Activated T-helper 1 cell treated with anti-CD3 and anti-CD28 coated beads, Interleukin-12 subunit alpha, Interleukin-12 subunit beta, Interleukin-2, Interleukin-4 antibody, amounts not matched to agents 30 ng/mL and 10 ng/mL and 1 ng/mL, durations not matched to agents 14 hours and 24 hours and 36 hours (primary cell): ENCODE results near the gene UCP3. TPM values are rescaled to one million over a fixed set of nuclear protein-coding genes. Genes with fewer than 3 reads are reported as not detected.
A peak's percentile ranks its signal among the peaks of the same experiment; 100 is the strongest.

ENCODE experiments used
- DNase-seq: peaks from one replicate; pipeline ENCODE4 v3.0.0; 2021; ENCODE audit warnings: low spot score
- H3K27ac Mint-ChIP-seq: one replicate; pipeline ENCODE4 v1.8.0; 2021; ENCODE audit warnings: mild to moderate bottlenecking, mixed read lengths
- H3K27me3 Mint-ChIP-seq: one replicate; pipeline ENCODE4 v1.8.0; 2022; ENCODE audit warnings: mild to moderate bottlenecking, moderate library complexity, mixed read lengths; ENCODE audit not compliant: insufficient read depth
- H3K36me3 Mint-ChIP-seq: one replicate; pipeline ENCODE4 v1.8.0; 2021; ENCODE audit warnings: low read depth, mixed read lengths
- H3K4me1 Mint-ChIP-seq: one replicate; pipeline ENCODE4 v1.8.0; 2021; ENCODE audit warnings: low read depth, mixed read lengths
- H3K4me3 Mint-ChIP-seq: one replicate; pipeline ENCODE4 v1.8.0; 2021; ENCODE audit warnings: mild to moderate bottlenecking, moderate library complexity, mixed read lengths
- H3K9me3 Mint-ChIP-seq: one replicate; pipeline ENCODE4 v1.8.0; 2021; ENCODE audit warnings: mixed read lengths
- intact Hi-C: fragments of 100-400 bp; cut with micrococcal nuclease; formaldehyde crosslinking; loops from one replicate; pipeline ENCODE4 v1.15.1; 2024
- total RNA-seq: library from RNA; stranded (reverse); gene quantifications from 2 replicates; pipeline ENCODE4 v1.2.3, GENCODE V29; 2022

The UCP3 gene, protein sequence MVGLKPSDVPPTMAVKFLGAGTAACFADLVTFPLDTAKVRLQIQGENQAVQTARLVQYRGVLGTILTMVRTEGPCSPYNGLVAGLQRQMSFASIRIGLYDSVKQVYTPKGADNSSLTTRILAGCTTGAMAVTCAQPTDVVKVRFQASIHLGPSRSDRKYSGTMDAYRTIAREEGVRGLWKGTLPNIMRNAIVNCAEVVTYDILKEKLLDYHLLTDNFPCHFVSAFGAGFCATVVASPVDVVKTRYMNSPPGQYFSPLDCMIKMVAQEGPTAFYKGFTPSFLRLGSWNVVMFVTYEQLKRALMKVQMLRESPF
- total RNA-seq, result 4.1 and 4.8 TPM in 2 replicates

GRCh38 chr11:74008373-74009229, at the start of gene UCP3:
Gene UCP3, minus strand, starts transcription at chr11:74009085. Its CDS starts 2,043 bp downstream, at chr11:74007042.
- Mint-ChIP-seq H3K4me3 (peak within 1 kb of the TSS; percentile 56), H3K4me1 (peaks cover 91% of the 10 kb centered on the region), H3K27ac (peak within 1 kb of the TSS; percentile 99), H3K36me3 (peaks cover 17% of the 10 kb centered on the region), H3K27me3 (no peaks in the 10 kb centered on the region), H3K9me3 (no peaks in the 10 kb centered on the region)
- DNase-seq, result no peak
- intact Hi-C loops, result no loop called here

DNA sequence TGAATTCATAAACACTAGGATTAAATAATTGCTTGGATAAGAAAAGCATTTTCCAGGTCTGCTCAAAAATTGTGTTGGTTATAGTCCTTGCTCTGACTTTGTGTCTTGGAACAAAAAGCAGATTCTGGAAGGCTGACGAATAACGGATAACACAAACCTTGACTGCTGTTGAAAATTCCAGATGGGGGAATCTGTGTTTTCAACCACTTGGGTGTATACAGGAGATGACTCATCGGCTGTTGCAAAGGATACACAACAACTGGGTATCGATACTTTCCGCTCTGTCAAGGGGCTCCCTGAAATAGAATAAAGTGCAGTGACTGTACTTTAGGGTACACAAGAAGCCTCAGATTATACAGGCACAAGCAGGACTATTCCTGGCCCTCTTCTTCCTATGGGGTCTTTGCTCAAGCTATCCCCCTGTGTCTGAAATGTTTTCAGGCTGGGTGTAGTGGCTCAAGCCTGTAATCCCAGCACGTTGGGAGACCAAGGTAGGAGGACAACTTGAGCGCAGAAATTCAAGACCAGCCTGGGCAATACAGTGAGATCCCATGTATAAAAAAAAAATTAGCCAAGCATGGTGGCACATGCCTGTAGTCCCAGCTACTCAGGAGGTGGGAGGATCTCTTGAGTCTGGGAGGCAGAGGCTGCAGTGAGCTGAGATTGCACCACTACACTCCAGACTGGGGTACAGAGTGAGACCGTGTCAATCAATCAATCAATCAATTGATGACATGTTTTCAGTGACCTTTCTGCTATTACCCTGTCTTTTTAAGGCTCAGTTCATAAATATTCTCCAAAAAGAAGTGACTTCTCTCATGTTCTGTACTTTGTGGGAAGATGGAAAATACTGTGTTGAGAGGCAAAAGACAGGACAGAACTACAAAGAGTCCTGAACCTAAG, 48.6 kb upstream of the UCP3 start:
- Mint-ChIP-seq H3K36me3 (peaks cover 34% of the 10 kb centered on the region), H3K4me1 (peaks cover 10% of the 10 kb centered on the region), H3K27me3 (no peaks in the 10 kb centered on the region), H3K27ac (no peak overlapping the region), H3K9me3 (peaks cover 5% of the 10 kb centered on the region), H3K4me3 (no peak overlapping the region)
- DNase-seq, result no peak
- intact Hi-C loops, result no loop called here

- Mint-ChIP-seq H3K36me3 (peaks cover 37% of the 10 kb centered on the region), H3K4me1 (peaks cover 10% of the 10 kb centered on the region), H3K27ac (no peak overlapping the region), H3K4me3 (no peak overlapping the region), H3K27me3 (no peaks in the 10 kb centered on the region), H3K9me3 (peaks cover 3% of the 10 kb centered on the region)
- no peak for DNase-seq
- intact Hi-C loops, result no loop called here
These were observed 47.1 kb upstream of the UCP3 start for GRCh38 chr11:74055938-74056337.

- intact Hi-C loops, result no loop called here
- no peak overlapping the region for H3K4me3 Mint-ChIP-seq
These were observed 41.6 kb upstream of the UCP3 start for GRCh38 chr11:74050465-74050864.

GRCh38 chr11:74048993-74049392, 40.1 kb upstream of the UCP3 start:
- H3K27ac Mint-ChIP-seq, result no peak overlapping the region

More at GRCh38 chr11:74050465-74050864, 41.6 kb upstream of the UCP3 start:
- H3K27ac Mint-ChIP-seq, result no peak overlapping the region
- H3K36me3 Mint-ChIP-seq, result peaks cover 26% of the 10 kb centered on the region
- no peaks in the 10 kb centered on the region for H3K4me1 Mint-ChIP-seq
- H3K27me3 Mint-ChIP-seq, result no peaks in the 10 kb centered on the region
- no peak for DNase-seq
- H3K9me3 Mint-ChIP-seq, result no peaks in the 10 kb centered on the region

DNA sequence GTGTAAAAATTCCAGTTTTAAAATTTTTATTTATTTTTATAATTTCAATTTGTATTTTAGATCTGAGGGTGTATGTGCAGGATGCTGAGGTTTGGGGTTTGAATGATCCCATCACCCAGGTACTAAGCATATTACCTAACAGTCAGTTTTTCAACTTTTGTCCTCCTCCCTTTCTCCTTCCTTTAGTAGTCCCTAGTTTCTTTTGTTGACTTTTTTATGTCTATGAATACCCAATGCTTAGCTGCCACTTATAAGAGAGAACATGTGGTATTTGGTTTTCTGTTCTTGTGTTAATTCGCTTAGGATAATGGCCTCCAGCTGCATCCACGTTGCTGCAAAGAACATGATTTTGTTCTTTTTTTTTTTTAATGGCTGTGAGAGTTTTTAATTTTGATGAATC, 35.7 kb upstream of the UCP3 start:
- intact Hi-C loops, result no loop called here
- H3K36me3 Mint-ChIP-seq, result peaks cover 39% of the 10 kb centered on the region
- H3K4me1 Mint-ChIP-seq, result no peaks in the 10 kb centered on the region
- H3K9me3 Mint-ChIP-seq, result no peaks in the 10 kb centered on the region
- no peak overlapping the region for H3K4me3 Mint-ChIP-seq
- no peak overlapping the region for H3K27ac Mint-ChIP-seq
- no peak for DNase-seq
- no peaks in the 10 kb centered on the region for H3K27me3 Mint-ChIP-seq

More at GRCh38 chr11:74048993-74049392, 40.1 kb upstream of the UCP3 start:
- DNase-seq, result no peak
- Mint-ChIP-seq H3K36me3 (peaks cover 29% of the 10 kb centered on the region), H3K9me3 (no peaks in the 10 kb centered on the region), H3K27me3 (no peaks in the 10 kb centered on the region), H3K4me3 (no peak overlapping the region), H3K4me1 (no peaks in the 10 kb centered on the region)
- intact Hi-C loops, result loop anchor here (5.0 kb wide), 1 partner anchor 43 kb away; no protein-coding TSS in a partner anchor

DNA sequence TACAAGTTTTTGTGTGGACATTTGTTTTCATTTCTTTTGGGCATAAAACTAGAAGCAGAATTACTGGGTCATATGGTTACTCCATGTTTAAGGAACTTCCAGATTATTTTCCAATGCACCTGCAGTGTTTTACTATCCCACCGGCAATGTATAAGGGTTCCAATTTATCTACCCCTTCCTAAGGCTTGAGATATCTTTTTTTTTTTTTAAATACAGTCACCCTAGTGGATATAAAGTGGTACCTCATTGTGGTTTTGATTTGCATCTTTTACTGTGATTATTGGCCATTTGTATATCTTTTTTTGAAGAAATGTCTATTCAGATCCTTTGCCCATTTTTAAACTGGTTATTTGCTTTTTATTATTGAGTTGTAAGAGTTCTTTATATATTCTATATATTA, 34.6 kb upstream of the UCP3 start:
- peaks cover 43% of the 10 kb centered on the region for H3K36me3 Mint-ChIP-seq
- H3K4me1 Mint-ChIP-seq, result no peaks in the 10 kb centered on the region
- no peak overlapping the region for H3K4me3 Mint-ChIP-seq
- intact Hi-C loops, result no loop called here
- DNase-seq, result no peak
- H3K9me3 Mint-ChIP-seq, result no peaks in the 10 kb centered on the region
- no peaks in the 10 kb centered on the region for H3K27me3 Mint-ChIP-seq
- H3K27ac Mint-ChIP-seq, result no peak overlapping the region

DNA sequence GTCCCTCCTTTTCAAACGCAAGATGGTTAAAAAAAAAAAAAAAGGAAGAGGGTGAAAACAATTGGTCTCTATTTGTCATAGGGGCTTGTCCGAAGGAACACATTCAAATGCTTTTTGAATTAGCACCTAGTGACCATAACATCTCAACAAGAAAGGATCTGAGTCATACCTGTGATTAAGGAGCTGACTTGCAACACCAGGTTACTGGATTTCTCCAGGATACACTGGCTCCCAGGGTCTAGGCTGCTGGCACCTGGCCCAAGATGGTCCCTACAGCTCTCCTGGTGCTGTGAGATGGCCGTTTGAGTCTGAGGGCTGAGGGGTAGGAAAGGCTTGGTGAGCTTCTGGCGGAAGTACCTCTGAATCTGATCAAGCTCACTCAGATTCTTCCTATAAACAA, 28.4 kb upstream of the UCP3 start:
- Mint-ChIP-seq H3K4me1 (peaks cover 6% of the 10 kb centered on the region), H3K9me3 (no peaks in the 10 kb centered on the region), H3K4me3 (no peak overlapping the region), H3K36me3 (peaks cover 32% of the 10 kb centered on the region), H3K27me3 (no peaks in the 10 kb centered on the region), H3K27ac (no peak overlapping the region)
- intact Hi-C loops, result no loop called here
- no peak for DNase-seq

DNA sequence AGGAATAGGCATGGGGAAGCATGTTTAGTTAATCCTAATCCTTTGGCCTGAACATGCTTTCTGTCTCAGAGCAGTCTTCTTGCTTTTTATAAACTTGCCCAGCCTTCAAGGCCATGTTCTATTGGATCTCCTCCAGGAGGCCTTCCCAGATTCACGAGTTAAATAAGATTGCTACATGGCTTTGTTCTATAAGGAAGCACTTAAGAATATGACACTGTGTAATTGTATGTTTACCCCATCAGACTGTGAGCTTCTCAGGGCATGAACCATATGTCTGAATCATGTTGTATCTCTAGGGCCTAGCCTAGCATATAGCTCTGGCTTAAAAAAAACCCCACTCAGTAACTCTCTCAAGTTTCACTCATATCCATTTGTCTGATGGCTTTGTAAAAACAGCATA, 26.4 kb upstream of the UCP3 start:
- intact Hi-C loops, result no loop called here
- peaks cover 29% of the 10 kb centered on the region for H3K36me3 Mint-ChIP-seq
- H3K27ac Mint-ChIP-seq, result no peak overlapping the region
- H3K4me3 Mint-ChIP-seq, result no peak overlapping the region
- peaks cover 25% of the 10 kb centered on the region for H3K4me1 Mint-ChIP-seq
- no peaks in the 10 kb centered on the region for H3K27me3 Mint-ChIP-seq
- DNase-seq, result no peak
- H3K9me3 Mint-ChIP-seq, result no peaks in the 10 kb centered on the region

DNA sequence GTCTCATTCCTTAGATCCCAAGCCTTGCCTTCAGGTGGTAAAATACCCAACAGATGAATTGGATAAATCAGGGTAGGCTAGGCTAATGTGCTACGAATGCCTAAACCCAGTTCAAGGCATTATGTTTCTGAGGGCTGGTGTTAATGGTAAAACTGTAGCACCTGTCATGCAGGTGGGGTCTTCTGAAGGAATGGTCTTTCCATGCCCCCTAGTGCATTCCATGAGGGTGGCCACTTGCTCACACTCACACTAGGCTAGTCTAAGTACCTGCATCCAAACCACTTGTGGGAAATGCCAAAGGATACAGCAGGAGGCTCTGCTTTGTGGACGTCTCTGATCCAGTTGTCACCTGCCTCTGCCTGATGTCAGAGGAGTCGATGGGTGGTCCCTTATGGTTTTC, 24.2 kb upstream of the UCP3 start:
- intact Hi-C loops, result no loop called here
- Mint-ChIP-seq H3K27me3 (no peaks in the 10 kb centered on the region), H3K4me1 (peaks cover 41% of the 10 kb centered on the region), H3K4me3 (no peak overlapping the region), H3K27ac (no peak overlapping the region), H3K36me3 (peaks cover 32% of the 10 kb centered on the region), H3K9me3 (no peaks in the 10 kb centered on the region)
- no peak for DNase-seq

GRCh38 chr11:74030723-74031676, 22.1 kb upstream of the UCP3 start:
- DNase-seq, result no peak
- H3K27ac Mint-ChIP-seq, result peak overlapping the region; percentile 86
- no peaks in the 10 kb centered on the region for H3K27me3 Mint-ChIP-seq
- H3K9me3 Mint-ChIP-seq, result no peaks in the 10 kb centered on the region
- intact Hi-C loops, result loop anchor here (1.0 kb wide), 1 partner anchor 11 kb away; no protein-coding TSS in a partner anchor
- H3K4me3 Mint-ChIP-seq, result peak overlapping the region; percentile 53
- peaks cover 31% of the 10 kb centered on the region for H3K36me3 Mint-ChIP-seq
- peaks cover 47% of the 10 kb centered on the region for H3K4me1 Mint-ChIP-seq
